ENCODE data around the gene LASP1. TPM values are rescaled to one million over a fixed set of nuclear protein-coding genes. Genes with fewer than 3 reads are reported as not detected.
A peak's percentile ranks its signal among the peaks of the same experiment; 100 is the strongest.

Gene LASP1
- total and polyA plus RNA-seq, 9 donors: 40.9 to 138 (median 95.0) TPM

- WGBS, 3 donors: 89 to 96% (median 92%) methylated on average over 5 of the region's 5 CpGs
- no peaks in the 10 kb centered on the region for H3K4me1 ChIP-seq (ENCODE audit: insufficient read depth)
- H3K27me3 ChIP-seq: no peaks in the 10 kb centered on the region
- H3K9me3 ChIP-seq: no peaks in the 10 kb centered on the region
- TF ChIP-seq CTCF (IDR thresholded peaks at IDR 0.05): no peak
- TF ChIP-seq POLR2A (IDR thresholded peaks at IDR 0.05): no peak
- no peak for TF ChIP-seq EP300 (IDR thresholded peaks at IDR 0.05)
- intact Hi-C loops (cut with DNase I): loop anchor here in 1 of 4 donors (10.0 kb wide), 1 partner anchor 284 kb away; no protein-coding TSS in a partner anchor
- no peak overlapping the region for H3K27ac ChIP-seq
- H3K4me3 ChIP-seq: no peak overlapping the region
- no peak for DNase-seq
- H3K36me3 ChIP-seq: no peaks in the 10 kb centered on the region
Measured at GRCh38 chr17:38960402-38960801, 90.5 kb downstream of the LASP1 start.

DNA sequence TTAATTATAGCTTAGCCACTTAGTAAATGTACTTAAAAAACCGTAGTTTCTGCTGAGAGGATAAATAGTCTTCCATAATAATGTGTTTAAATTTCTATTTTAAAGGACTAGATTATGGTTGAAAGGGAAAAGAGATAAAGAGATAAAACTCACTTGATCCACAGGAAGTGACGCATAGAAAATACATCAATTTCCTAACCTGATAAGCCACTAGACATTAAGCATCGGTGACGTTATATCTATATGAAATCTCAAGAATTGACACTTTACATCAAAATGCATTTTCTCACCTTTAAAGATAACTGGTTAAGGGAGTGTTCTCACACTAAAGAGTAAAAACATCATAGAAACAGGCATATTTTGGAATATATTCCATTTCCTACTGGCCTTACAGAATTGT is 91.6 kb downstream of the LASP1 start:
- TF ChIP-seq POLR2A (IDR thresholded peaks at IDR 0.05) (no peak), EP300 (IDR thresholded peaks at IDR 0.05) (no peak), CTCF (IDR thresholded peaks at IDR 0.05) (no peak)
- intact Hi-C loops (cut with DNase I): loop anchor here in 1 of 4 donors (10.0 kb wide), 1 partner anchor 283 kb away; no protein-coding TSS in a partner anchor
- Histone ChIP-seq H3K4me1 (ENCODE audit: insufficient read depth) (no peaks in the 10 kb centered on the region), H3K4me3 (no peak overlapping the region), H3K9me3 (no peaks in the 10 kb centered on the region), H3K27ac (no peak overlapping the region), H3K36me3 (no peaks in the 10 kb centered on the region), H3K27me3 (no peaks in the 10 kb centered on the region)
- WGBS, 3 donors: 74 to 85% (median 77%) methylated on average over 4 of the region's 4 CpGs
- DNase-seq: no peak

DNA sequence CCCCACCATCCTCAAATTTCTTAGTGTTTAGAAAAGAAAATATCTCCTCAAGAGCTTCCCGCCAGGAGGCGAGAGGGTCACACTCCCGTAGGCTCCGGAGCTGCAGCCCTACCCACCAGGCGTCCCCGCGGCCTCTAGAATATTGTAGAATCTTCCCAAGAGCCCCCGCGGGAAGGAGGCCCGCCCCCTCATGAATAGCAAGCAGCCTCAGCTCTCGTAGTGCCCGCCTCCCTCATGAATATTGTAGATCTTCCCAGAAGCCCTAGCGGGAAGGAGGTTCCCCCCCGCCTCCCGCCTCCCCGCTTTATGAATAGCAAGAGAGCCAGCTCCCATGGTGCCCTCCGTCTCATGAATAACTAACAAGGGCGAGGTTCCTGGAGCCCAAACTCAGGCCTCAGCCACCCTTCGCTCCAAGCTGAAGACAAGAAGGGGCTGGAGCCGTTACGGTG is 97.5 kb downstream of the LASP1 start, which contains the start of gene FBXO47:
FBXO47 (minus strand) TSS at position 114 of the 449 bp plus-strand sequence. CDS start 4,378 bp downstream, outside the sequence.
- DNase-seq: peak; percentile 89 to 93 (median 92)
- intact Hi-C loops (cut with DNase I): loop anchor here in 1 of 4 donors (10.0 kb wide), 1 partner anchor 277 kb away; no protein-coding TSS in a partner anchor
- Histone ChIP-seq H3K4me3 (no peak within 1 kb of the TSS), H3K27me3 (no peaks in the 10 kb centered on the region), H3K36me3 (no peaks in the 10 kb centered on the region), H3K9me3 (no peaks in the 10 kb centered on the region), H3K4me1 (ENCODE audit: insufficient read depth) (no peaks in the 10 kb centered on the region), H3K27ac (peak within 1 kb of the TSS; percentile 36 to 55)
- no peak for TF ChIP-seq EP300 (IDR thresholded peaks at IDR 0.05)
- TF ChIP-seq POLR2A (IDR thresholded peaks at IDR 0.05): peak; percentile 37
- peak in 2 of 3 donors; percentile 13 to 37 for TF ChIP-seq CTCF (IDR thresholded peaks at IDR 0.05)
- 16 to 27% (median 17%) methylated on average over 21 of the region's 21 CpGs for WGBS, 3 donors

GRCh38 chr17:38969281-38969680 is 99.4 kb downstream of the LASP1 start:
- no peaks in the 10 kb centered on the region for H3K27me3 ChIP-seq
- intact Hi-C loops (cut with DNase I): loop anchor here in 1 of 4 donors (10.0 kb wide), 1 partner anchor 276 kb away; no protein-coding TSS in a partner anchor
- H3K4me1 ChIP-seq (ENCODE audit: insufficient read depth): no peaks in the 10 kb centered on the region
- 8 to 13% (median 13%) methylated on average over 4 of the region's 4 CpGs for WGBS, 3 donors
- no peak overlapping the region for H3K4me3 ChIP-seq
- no peaks in the 10 kb centered on the region for H3K36me3 ChIP-seq
- H3K9me3 ChIP-seq: no peaks in the 10 kb centered on the region
- H3K27ac ChIP-seq: no peak overlapping the region
- no peak for TF ChIP-seq CTCF (IDR thresholded peaks at IDR 0.05)
- TF ChIP-seq POLR2A (IDR thresholded peaks at IDR 0.05): no peak
- no peak for TF ChIP-seq EP300 (IDR thresholded peaks at IDR 0.05)
- peak in 2 of 5 donors; percentile 51 to 53 for DNase-seq

Measured in ovary (tissue), 9 donors.